HUES48 (cell line): Measurements from ENCODE around the gene MRPL10.
A peak's percentile ranks its signal among the peaks of the same experiment; 100 is the strongest.

Source experiments
- H3K27ac ChIP-seq: one replicate; pipeline ENCODE4 v1.7.0; 2013; ENCODE audit warnings: low read depth, low read length, inconsistent platforms
- H3K27me3 ChIP-seq: 2 replicates; pipeline ENCODE4 v1.6.1; 2013; ENCODE audit warnings: mild to moderate bottlenecking, low read length; ENCODE audit not compliant: control insufficient read depth, insufficient read depth
- H3K36me3 ChIP-seq: 2 replicates; pipeline ENCODE4 v1.6.1; 2013; ENCODE audit warnings: low read length; ENCODE audit not compliant: control insufficient read depth, insufficient read depth
- H3K4me1 ChIP-seq: 2 replicates; pipeline ENCODE4 v1.6.1; 2013; ENCODE audit warnings: mild to moderate bottlenecking, low read length; ENCODE audit not compliant: control insufficient read depth, insufficient read depth
- H3K4me3 ChIP-seq: 2 replicates; pipeline ENCODE4 v1.5.1; 2013; ENCODE audit warnings: mild to moderate bottlenecking, low read depth, low read length
- H3K9ac ChIP-seq: 2 replicates; pipeline ENCODE4 v1.6.1; 2013; ENCODE audit warnings: mild to moderate bottlenecking, low read depth, low read length, moderate library complexity
- H3K9me3 ChIP-seq: 2 replicates; pipeline ENCODE4 v1.6.1; 2013; ENCODE audit warnings: low read length; ENCODE audit not compliant: control insufficient read depth, insufficient read depth

Gene MRPL10

DNA sequence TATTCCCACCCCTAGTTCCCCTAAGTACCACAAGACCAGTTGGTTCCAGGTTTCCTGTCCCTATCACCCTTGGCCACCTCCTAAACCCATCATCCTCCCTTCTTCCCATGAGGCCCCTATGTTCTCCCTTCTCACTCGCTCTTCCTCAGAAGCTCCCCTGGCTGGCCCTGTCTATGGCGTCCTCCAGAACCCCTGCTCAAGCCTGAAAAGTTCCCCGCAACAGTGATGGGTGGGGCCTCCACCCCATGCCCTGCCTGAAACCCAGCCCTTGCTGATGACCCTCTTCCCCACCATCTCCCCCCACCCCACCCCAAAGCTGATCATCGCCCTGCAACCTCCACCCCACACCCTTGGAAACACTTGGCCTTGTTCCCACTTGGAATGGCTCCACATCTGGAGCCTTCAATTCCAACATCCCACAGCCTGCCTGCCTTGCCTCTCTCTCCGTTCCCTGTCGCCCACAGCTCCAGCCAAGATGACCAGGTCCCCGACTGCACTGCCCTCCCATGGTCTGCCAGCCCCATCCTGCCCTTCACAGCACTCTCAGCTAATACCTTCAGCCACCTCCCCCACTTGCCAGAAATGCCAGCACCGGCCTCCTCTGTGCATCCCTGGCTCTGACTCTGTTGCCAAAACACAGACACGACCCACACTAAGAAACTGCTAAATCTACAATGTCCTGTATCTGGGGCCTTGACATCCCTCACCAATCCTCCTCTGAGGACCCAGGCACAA, 20.3 kb downstream of the MRPL10 start:
- H3K4me1 ChIP-seq = no peaks in the 10 kb centered on the region
- H3K4me3 ChIP-seq = no peak overlapping the region
- no peaks in the 10 kb centered on the region for H3K27me3 ChIP-seq
- no peak overlapping the region for H3K9ac ChIP-seq
- H3K36me3 ChIP-seq = 0 out of 2 replicates have a peak, but pooled peaks cover 3% of the 10 kb centered on the region
- peak overlapping the region; percentile 21 for H3K27ac ChIP-seq
- H3K9me3 ChIP-seq = no peaks in the 10 kb centered on the region

DNA sequence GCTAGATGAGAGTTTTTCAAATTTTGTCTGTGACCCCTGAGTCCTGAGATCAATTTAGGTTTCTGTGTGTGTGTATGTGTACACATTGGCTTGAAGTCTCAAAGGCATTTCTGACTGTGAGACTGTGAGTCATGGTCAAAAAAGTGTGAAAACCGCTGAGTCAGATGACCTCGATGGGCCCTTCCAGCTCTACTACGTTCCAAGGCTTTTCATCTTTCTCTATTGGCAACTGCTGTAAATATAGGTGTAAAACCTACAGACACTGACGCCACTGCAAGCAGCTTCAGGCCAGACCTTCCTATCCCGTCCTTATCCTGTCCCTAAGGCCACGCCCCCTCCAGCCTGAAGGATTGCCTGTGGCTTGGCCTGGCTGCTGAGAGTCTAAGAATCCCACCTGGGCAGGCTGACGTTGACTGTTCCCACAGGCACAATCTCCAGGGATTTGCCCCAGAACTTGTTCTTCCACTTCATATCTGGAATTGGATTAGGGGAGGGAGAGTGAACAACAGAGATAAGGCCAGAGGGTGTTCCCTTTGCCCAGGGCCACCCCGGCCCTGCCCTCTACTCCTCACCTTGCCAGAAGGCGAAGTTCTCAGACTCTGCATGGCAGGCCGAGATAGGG, 21.0 kb downstream of the MRPL10 start:
- Histone ChIP-seq H3K4me3 (no peak overlapping the region), H3K4me1 (no peaks in the 10 kb centered on the region), H3K9me3 (no peaks in the 10 kb centered on the region), H3K27ac (peak overlapping the region; percentile 21), H3K36me3 (0 out of 2 replicates have a peak, but pooled peaks cover 3% of the 10 kb centered on the region), H3K9ac (no peak overlapping the region), H3K27me3 (no peaks in the 10 kb centered on the region)

DNA sequence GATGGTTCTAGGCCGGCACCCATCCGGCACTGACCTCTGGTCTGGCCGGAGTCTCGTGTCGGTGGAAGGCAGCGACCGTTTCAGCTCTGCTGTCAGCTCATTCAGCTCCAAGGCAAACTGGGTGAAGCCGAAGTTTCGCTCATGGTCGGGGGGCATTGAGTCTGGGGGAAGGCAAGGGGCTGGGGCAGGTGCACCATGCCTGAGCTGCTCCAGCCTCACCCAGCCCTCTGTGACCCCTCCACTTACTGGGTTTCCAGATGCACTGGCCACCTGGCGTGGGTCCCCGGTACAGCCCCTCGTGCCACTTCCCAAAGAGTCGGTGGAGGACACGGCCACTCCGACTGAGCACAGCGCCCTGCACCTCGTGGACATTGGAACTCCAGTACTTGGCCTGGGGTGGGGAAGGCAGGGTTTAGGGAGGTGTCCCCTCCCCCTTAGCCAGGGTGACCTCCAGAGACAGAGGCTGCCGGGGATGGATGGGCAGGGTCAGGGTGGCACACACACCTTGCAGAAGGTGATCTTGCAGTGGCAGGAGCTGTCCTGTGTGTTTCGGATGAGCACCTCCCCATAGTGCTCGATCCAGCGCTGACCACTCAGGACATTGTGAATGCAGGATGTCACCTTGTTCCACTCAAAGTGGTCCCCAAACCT, 22.4 kb downstream of the MRPL10 start:
- Histone ChIP-seq H3K27ac (no peak overlapping the region), H3K4me3 (no peak overlapping the region), H3K36me3 (0 out of 2 replicates have a peak, but pooled peaks cover 3% of the 10 kb centered on the region), H3K9ac (no peak overlapping the region), H3K4me1 (no peaks in the 10 kb centered on the region), H3K9me3 (no peaks in the 10 kb centered on the region), H3K27me3 (no peaks in the 10 kb centered on the region)

DNA sequence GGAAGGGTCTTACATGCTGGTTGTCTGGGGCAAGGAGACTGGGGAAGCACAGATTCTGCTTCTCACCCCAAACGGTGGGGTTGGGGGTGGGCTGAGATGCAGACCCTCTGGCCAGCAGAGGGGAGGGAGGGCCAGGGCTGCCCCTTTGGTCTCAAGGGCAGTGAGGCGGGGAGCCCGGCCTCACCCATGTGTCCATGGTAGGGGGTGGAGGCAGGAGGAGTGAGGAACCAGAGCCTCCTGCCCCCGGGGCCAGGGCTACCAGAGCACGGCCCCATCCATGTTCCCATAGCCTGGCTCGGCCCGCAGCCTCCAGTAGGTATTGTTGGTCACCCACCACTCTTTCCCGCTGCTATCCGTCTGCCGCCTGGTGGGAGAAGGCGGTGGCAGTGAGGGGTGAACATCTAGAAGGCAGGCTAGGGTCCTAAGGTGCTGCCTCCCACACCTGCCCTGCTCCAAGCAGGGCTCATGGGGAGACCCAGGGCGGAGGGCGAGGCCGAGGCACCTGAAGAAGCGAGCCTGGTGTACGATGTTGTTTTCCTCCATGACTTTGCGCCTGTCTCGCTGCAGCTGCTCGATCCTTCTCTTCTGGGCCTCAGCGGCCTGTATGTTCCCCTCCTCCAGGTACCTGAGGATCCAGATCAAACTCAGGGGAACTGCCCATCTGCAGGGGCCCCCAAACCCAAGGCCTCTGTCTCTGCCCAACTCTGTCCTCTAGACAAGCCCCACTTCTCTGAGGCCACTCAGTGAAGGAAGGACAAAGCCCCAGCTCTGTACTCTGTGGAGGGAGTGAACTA, 23.1 kb downstream of the MRPL10 start:
- no peak overlapping the region for H3K9ac ChIP-seq
- no peaks in the 10 kb centered on the region for H3K9me3 ChIP-seq
- H3K4me3 ChIP-seq = no peak overlapping the region
- 0 out of 2 replicates have a peak, but pooled peaks cover 3% of the 10 kb centered on the region for H3K36me3 ChIP-seq
- no peak overlapping the region for H3K27ac ChIP-seq
- H3K4me1 ChIP-seq = no peaks in the 10 kb centered on the region
- no peaks in the 10 kb centered on the region for H3K27me3 ChIP-seq

DNA sequence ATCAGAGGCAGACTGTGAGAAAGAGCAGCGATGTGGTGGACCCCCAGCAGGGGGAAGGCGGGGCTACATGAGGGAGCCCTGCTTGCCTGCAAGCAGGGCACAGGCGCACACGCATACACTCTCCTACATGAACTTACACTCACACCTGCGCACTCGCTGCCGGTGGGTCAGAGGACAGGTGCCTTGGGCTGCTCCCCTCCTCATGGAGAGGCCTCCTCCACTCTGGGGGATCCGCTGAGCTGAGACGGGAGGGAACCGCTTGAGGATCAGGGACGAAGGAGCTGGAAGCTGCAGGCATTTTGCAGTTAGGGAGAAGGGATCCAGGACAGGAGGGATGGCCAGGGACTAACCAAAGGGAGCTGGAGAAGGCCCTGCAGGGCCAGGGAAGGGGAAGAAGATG, 23.9 kb downstream of the MRPL10 start:
- no peaks in the 10 kb centered on the region for H3K27me3 ChIP-seq
- no peaks in the 10 kb centered on the region for H3K4me1 ChIP-seq
- H3K27ac ChIP-seq = no peak overlapping the region
- no peaks in the 10 kb centered on the region for H3K9me3 ChIP-seq
- H3K9ac ChIP-seq = no peak overlapping the region
- 0 out of 2 replicates have a peak, but pooled peaks cover 3% of the 10 kb centered on the region for H3K36me3 ChIP-seq
- H3K4me3 ChIP-seq = no peak overlapping the region

- H3K27ac ChIP-seq = no peak overlapping the region
- H3K4me3 ChIP-seq = no peak overlapping the region
- H3K27me3 ChIP-seq = no peaks in the 10 kb centered on the region
- H3K9ac ChIP-seq = no peak overlapping the region
- no peaks in the 10 kb centered on the region for H3K4me1 ChIP-seq
- H3K36me3 ChIP-seq = 0 out of 2 replicates have a peak, but pooled peaks cover 3% of the 10 kb centered on the region
- no peaks in the 10 kb centered on the region for H3K9me3 ChIP-seq
Measured at GRCh38 chr17:47806913-47807255, 24.5 kb downstream of the MRPL10 start.

DNA sequence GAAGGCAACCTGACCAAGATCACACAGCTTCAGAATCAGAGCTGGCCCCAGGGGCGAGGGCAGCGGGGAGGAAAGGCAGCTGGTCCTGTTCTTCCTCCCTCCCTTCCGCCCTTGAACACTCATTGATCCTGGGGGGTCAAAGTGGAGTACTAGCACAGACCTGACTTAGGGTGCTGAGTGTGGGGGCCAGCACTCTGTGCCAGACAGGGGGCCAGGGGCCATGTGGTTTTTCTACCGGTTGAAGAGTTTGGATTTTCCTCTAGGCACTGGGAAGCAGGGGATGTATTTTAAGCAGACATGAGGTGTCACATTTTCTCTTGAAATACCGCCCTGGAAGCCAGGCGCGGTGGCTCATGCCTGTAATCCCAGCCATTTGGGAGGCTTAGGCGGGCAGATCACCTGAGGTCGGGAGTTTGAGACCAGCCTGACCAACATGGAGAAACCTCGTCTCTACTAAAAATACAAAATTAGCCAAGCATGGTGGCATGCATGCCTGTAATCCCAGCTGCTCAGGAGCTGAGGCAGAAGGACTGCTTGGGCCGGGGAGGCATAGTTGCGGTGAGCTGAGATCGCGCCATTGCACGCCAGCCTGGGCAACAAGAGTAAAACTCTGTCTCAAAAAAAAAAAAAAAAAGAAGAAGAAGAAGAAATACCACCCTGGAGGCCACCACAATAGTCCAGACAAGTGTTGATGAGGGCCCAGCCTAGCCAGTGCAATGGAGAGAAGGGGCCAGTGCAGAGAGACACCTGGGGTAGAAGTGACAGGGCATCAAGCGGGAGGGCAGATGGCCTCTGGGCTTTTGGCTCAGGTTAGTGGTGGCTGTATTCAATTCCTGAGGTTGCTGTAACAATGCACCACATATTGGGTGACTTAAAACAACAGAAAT, 25.1 kb downstream of the MRPL10 start:
- no peak overlapping the region for H3K9ac ChIP-seq
- H3K4me1 ChIP-seq = no peaks in the 10 kb centered on the region
- no peak overlapping the region for H3K27ac ChIP-seq
- H3K36me3 ChIP-seq = 0 out of 2 replicates have a peak, but pooled peaks cover 3% of the 10 kb centered on the region
- H3K4me3 ChIP-seq = no peak overlapping the region
- no peaks in the 10 kb centered on the region for H3K27me3 ChIP-seq
- no peaks in the 10 kb centered on the region for H3K9me3 ChIP-seq

DNA sequence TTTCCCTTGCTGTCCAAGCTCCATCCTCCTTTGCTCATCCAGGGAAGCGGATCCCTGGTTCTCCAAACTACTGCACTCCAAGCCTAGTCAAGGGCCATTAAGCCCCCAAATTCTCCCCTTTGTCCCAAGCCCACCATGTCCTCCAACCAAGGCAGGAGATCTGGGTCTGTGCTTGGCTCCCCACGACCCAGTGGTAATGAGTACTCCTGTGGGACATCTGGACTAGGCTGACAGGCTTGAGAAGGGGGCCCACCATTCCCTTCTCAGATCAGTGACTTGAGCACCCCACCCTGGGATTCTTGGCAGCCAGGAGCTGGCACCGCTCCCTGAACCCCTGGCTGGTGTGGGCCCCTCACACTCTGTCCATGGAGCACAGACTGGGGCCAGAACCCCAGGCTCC, 26.9 kb downstream of the MRPL10 start:
- Histone ChIP-seq H3K27me3 (no peaks in the 10 kb centered on the region), H3K4me1 (no peaks in the 10 kb centered on the region), H3K36me3 (0 out of 2 replicates have a peak, but pooled peaks cover 1% of the 10 kb centered on the region), H3K27ac (no peak overlapping the region), H3K4me3 (no peak overlapping the region), H3K9ac (no peak overlapping the region), H3K9me3 (no peaks in the 10 kb centered on the region)

DNA sequence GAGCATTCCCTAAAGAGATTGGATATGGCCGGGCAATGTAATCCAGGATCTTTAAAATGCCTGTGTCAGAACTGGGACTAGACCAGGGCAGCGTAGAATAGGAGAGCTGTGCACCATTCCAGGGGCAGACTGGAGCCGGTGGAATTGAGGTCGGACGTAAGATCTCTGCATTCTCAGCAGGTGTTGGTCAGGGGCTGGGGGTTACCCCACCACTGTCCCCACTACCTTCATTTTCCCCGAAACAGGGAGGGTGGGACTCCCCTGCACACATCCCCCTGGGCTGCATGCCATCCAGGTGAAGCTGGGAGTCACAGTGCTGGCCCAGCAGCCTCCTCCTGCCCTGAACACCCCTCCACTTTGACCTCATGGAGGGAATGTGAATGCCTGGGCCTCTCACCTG, 27.6 kb downstream of the MRPL10 start:
- Histone ChIP-seq H3K27me3 (no peaks in the 10 kb centered on the region), H3K9me3 (no peaks in the 10 kb centered on the region), H3K36me3 (no peaks in the 10 kb centered on the region), H3K4me1 (no peaks in the 10 kb centered on the region), H3K4me3 (no peak overlapping the region), H3K9ac (no peak overlapping the region), H3K27ac (no peak overlapping the region)

DNA sequence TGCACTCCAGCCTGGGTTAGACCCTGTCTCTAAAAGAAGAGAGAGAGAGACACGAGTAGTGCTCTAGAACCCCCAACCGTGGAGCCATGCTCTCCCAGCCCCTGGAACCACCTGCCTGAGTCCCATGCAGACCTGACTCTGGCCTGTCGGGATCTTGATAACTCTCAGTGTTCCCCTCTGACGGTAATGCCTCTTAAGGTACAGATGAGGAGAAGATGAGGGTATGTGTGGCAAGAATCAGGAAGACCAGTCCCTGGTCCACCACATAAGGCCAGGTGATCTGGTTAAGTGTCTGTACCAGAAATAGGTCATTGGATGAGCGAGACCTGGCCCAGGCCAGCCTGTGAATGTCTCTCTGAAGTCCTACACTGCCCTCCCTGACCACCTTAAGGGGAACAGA, 28.1 kb downstream of the MRPL10 start:
- no peak overlapping the region for H3K4me3 ChIP-seq
- no peaks in the 10 kb centered on the region for H3K27me3 ChIP-seq
- no peak overlapping the region for H3K9ac ChIP-seq
- H3K36me3 ChIP-seq = no peaks in the 10 kb centered on the region
- no peaks in the 10 kb centered on the region for H3K9me3 ChIP-seq
- H3K4me1 ChIP-seq = no peaks in the 10 kb centered on the region
- H3K27ac ChIP-seq = no peak overlapping the region
